ENCODE results near the gene TRIM40.
"Not testable (repeated sequence)": the region's sequence is repeated elsewhere in the genome, so short reads cannot be mapped to it uniquely, and the experiment has no call there.

TRIM40 gene

GRCh38 chr6:30113003-30113759, 22.8 kb upstream of the TRIM40 start, which contains the start of gene TRIM31:
TRIM31 (minus strand) TSS chr6:30113090; CDS start chr6:30112805, 285 bp downstream.
- DNase-seq (ENCODE audit: low read depth): no peak

- DNase-seq (ENCODE audit: low read depth): no peak
These were observed 22.1 kb upstream of the TRIM40 start for GRCh38 chr6:30113841-30114240.

GRCh38 chr6:30116724-30117123, 19.2 kb upstream of the TRIM40 start:
- no peak for DNase-seq (ENCODE audit: low read depth)

GRCh38 chr6:30118691-30119090, 17.2 kb upstream of the TRIM40 start:
- not testable (repeated sequence) for DNase-seq (ENCODE audit: low read depth)

- no peak for DNase-seq (ENCODE audit: low read depth)
These were observed 14.2 kb upstream of the TRIM40 start for GRCh38 chr6:30121446-30122366.

GRCh38 chr6:30122515-30122914, 13.4 kb upstream of the TRIM40 start:
- DNase-seq (ENCODE audit: low read depth): no peak

- no peak for DNase-seq (ENCODE audit: low read depth)
These were observed 8.5 kb upstream of the TRIM40 start for GRCh38 chr6:30127238-30128093.

GRCh38 chr6:30129265-30130178, 6.4 kb upstream of the TRIM40 start:
- DNase-seq (ENCODE audit: low read depth): no peak

- DNase-seq (ENCODE audit: low read depth): no peak
These were observed 5.7 kb upstream of the TRIM40 start for GRCh38 chr6:30130179-30130679.

GRCh38 chr6:30130887-30131862, 4.8 kb upstream of the TRIM40 start:
- DNase-seq (ENCODE audit: low read depth): peak; percentile 42

- no peak for DNase-seq (ENCODE audit: low read depth)
These were observed 3.9 kb upstream of the TRIM40 start for GRCh38 chr6:30131947-30132497.

- no peak for DNase-seq (ENCODE audit: low read depth)
These were observed 793 bp upstream of the TRIM40 start for GRCh38 chr6:30135147-30135546.

GRCh38 chr6:30136570-30137286, 788 bp downstream of the TRIM40 start:
- no peak for DNase-seq (ENCODE audit: low read depth)

- DNase-seq (ENCODE audit: low read depth): not testable (repeated sequence)
These were observed 4.3 kb downstream of the TRIM40 start for GRCh38 chr6:30140240-30140639.

- no peak for DNase-seq (ENCODE audit: low read depth)
These were observed 6.7 kb downstream of the TRIM40 start for GRCh38 chr6:30142665-30143064.

GRCh38 chr6:30143780-30144179, 7.8 kb downstream of the TRIM40 start:
- DNase-seq (ENCODE audit: low read depth): no peak

- DNase-seq (ENCODE audit: low read depth): no peak
These were observed 8.9 kb downstream of the TRIM40 start for GRCh38 chr6:30144811-30145210.

GRCh38 chr6:30145818-30146217, 9.9 kb downstream of the TRIM40 start:
- DNase-seq (ENCODE audit: low read depth): no peak

GRCh38 chr6:30147096-30147495, 11.2 kb downstream of the TRIM40 start:
- no peak for DNase-seq (ENCODE audit: low read depth)
